Measurements from ENCODE around the gene SCNN1G.

GRCh38 chr16:23249830-23250229, 67.3 kb downstream of the SCNN1G start:
- TF ChIP-seq CTCF (IDR thresholded peaks at IDR 0.05; ENCODE audit: low read depth, low read length, missing input control), result no peak
- TF ChIP-seq JUND (IDR thresholded peaks at IDR 0.05), result no peak
- TF ChIP-seq TAF1 (conservative IDR thresholded peaks at IDR 0.05), result no peak
- TF ChIP-seq MAX (IDR thresholded peaks at IDR 0.05), result no peak
- TF ChIP-seq EGR1 (IDR thresholded peaks at IDR 0.05; ENCODE audit: low read depth in 2 of 2), result no peak
- TF ChIP-seq FOXA2 (IDR thresholded peaks at IDR 0.05), result no peak
- no peak for TF ChIP-seq SP1 (IDR thresholded peaks at IDR 0.05)
- TF ChIP-seq RXRA (IDR thresholded peaks at IDR 0.05), result no peak
- no peak for TF ChIP-seq RAD21 (IDR thresholded peaks at IDR 0.05)
- no peak for TF ChIP-seq HNF4G (IDR thresholded peaks at IDR 0.05)
- no peak for TF ChIP-seq ATF3 (IDR thresholded peaks at IDR 0.05)
- no peak for TF ChIP-seq REST (IDR thresholded peaks at IDR 0.05)
- no peak for TF ChIP-seq GABPA (IDR thresholded peaks at IDR 0.05 in 1 of 2, conservative IDR thresholded peaks at IDR 0.05 in 1 of 2)
